ENCODE results near the gene CPB1.

Gene CPB1

GRCh38 chr3:148880681-148881080 is 53.1 kb downstream of the CPB1 start:
- H3K4me3 ChIP-seq (ENCODE audit: low read length), result no peak overlapping the region
- TF ChIP-seq CTCF (IDR thresholded peaks at IDR 0.05; ENCODE audit: insufficient read depth, low read depth, low read length, missing control alignments), result no peak
- no peak for DNase-seq (ENCODE audit: low read depth)

- DNase-seq (ENCODE audit: low read depth), result no peak
- no peak overlapping the region for H3K4me3 ChIP-seq (ENCODE audit: low read length)
- no peak for TF ChIP-seq CTCF (IDR thresholded peaks at IDR 0.05; ENCODE audit: insufficient read depth, low read depth, low read length, missing control alignments)
Measured at GRCh38 chr3:148881286-148881685, 53.7 kb downstream of the CPB1 start.

- TF ChIP-seq CTCF (IDR thresholded peaks at IDR 0.05; ENCODE audit: insufficient read depth, low read depth, low read length, missing control alignments), result no peak
- DNase-seq (ENCODE audit: low read depth), result peak; percentile 9
- H3K4me3 ChIP-seq (ENCODE audit: low read length), result no peak overlapping the region
Measured at GRCh38 chr3:148882288-148882687, 54.7 kb downstream of the CPB1 start.

- no peak for TF ChIP-seq CTCF (IDR thresholded peaks at IDR 0.05; ENCODE audit: insufficient read depth, low read depth, low read length, missing control alignments)
- no peak overlapping the region for H3K4me3 ChIP-seq (ENCODE audit: low read length)
- no peak for DNase-seq (ENCODE audit: low read depth)
Measured at GRCh38 chr3:148883163-148883562, 55.6 kb downstream of the CPB1 start.

- H3K4me3 ChIP-seq (ENCODE audit: low read length), result no peak overlapping the region
- TF ChIP-seq CTCF (IDR thresholded peaks at IDR 0.05; ENCODE audit: insufficient read depth, low read depth, low read length, missing control alignments), result no peak
- no peak for DNase-seq (ENCODE audit: low read depth)
Measured at GRCh38 chr3:148884261-148884660, 56.6 kb downstream of the CPB1 start.

- no peak for TF ChIP-seq CTCF (IDR thresholded peaks at IDR 0.05; ENCODE audit: insufficient read depth, low read depth, low read length, missing control alignments)
- H3K4me3 ChIP-seq (ENCODE audit: low read length), result no peak overlapping the region
- DNase-seq (ENCODE audit: low read depth), result no peak
Measured at GRCh38 chr3:148889828-148890227, 62.2 kb downstream of the CPB1 start.

GRCh38 chr3:148896062-148896461 is 68.5 kb downstream of the CPB1 start:
- H3K4me3 ChIP-seq (ENCODE audit: low read length), result no peak overlapping the region
- no peak for TF ChIP-seq CTCF (IDR thresholded peaks at IDR 0.05; ENCODE audit: insufficient read depth, low read depth, low read length, missing control alignments)
- DNase-seq (ENCODE audit: low read depth), result no peak
